Stimulated activated memory B cell treated with anti-CD40 and anti-IgM and Interleukin-4, amounts not matched to agents 10 μg/mL and 1 μg/mL and 100 μg/mL, for 72 hours (primary cell): ENCODE measurements around the gene IL3.
A peak's percentile ranks its signal among the peaks of the same experiment; 100 is the strongest.

ENCODE experiments used
- ATAC-seq: fragments of 150-1000 bp; cut with Tn5 transposase; 2 replicates; pipeline ENCODE4 v1.10.0; 2021
- H3K27ac Mint-ChIP-seq: one replicate; pipeline ENCODE4 v1.8.0; 2022; ENCODE audit warnings: mild to moderate bottlenecking, mixed read lengths
- H3K27me3 Mint-ChIP-seq: one replicate; pipeline ENCODE4 v1.8.0; 2022; ENCODE audit warnings: mixed read lengths
- H3K36me3 Mint-ChIP-seq: one replicate; pipeline ENCODE4 v1.8.0; 2022; ENCODE audit warnings: mixed read lengths
- H3K4me1 Mint-ChIP-seq: one replicate; pipeline ENCODE4 v1.8.0; 2022; ENCODE audit warnings: mixed read lengths
- H3K4me3 Mint-ChIP-seq: one replicate; pipeline ENCODE4 v1.8.0; 2022; ENCODE audit warnings: mild to moderate bottlenecking, moderate library complexity, mixed read lengths
- H3K9me3 Mint-ChIP-seq: one replicate; pipeline ENCODE4 v1.8.0; 2022; ENCODE audit warnings: mixed read lengths

The IL3 gene

DNA sequence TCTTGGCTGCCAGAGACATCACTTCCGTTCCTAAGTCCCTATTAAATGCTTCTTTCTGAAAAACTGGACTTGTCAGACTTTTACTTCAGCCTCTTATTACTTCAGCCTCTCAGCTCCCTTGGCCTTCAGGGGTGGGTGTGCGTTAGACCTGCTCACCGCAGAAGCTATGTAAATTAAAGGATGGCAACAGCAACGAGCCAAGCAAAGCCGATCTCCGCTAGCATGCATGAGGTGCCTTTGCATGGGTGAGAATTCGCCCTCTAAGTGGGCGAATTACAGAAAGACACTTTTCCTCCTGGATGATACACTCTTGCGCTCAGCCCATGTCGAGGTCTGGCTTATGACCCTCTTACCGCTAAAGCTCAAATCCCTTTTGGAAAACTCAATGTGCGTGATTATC is 10.9 kb upstream of the IL3 start:
- no peak for ATAC-seq
- Mint-ChIP-seq H3K27ac (no peak overlapping the region), H3K27me3 (peaks cover 25% of the 10 kb centered on the region), H3K4me3 (no peak overlapping the region), H3K4me1 (no peaks in the 10 kb centered on the region), H3K9me3 (no peaks in the 10 kb centered on the region), H3K36me3 (no peaks in the 10 kb centered on the region)

DNA sequence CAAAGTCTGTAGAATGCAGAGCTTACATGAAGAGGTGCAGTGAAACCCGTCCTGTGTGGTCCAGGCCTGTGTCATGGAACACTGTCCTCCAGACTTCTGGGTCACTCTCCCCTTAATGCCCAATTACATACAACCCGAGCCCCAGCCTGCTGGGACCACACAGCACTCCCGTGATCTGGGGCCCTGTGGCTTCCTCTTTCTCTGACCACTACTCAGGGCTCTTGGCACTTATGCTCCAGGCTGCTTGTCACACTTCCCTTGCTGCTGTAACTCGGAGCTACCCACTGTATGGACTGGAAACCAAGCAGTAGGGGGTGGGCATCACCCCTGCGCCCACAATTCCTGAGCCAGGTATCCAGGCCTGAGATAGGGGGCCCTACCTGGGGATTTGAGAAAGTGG is 10.3 kb upstream of the IL3 start:
- H3K27me3 Mint-ChIP-seq = peaks cover 25% of the 10 kb centered on the region
- H3K9me3 Mint-ChIP-seq = no peaks in the 10 kb centered on the region
- ATAC-seq = peak; percentile 29
- H3K27ac Mint-ChIP-seq = no peak overlapping the region
- no peak overlapping the region for H3K4me3 Mint-ChIP-seq
- no peaks in the 10 kb centered on the region for H3K36me3 Mint-ChIP-seq
- H3K4me1 Mint-ChIP-seq = no peaks in the 10 kb centered on the region

DNA sequence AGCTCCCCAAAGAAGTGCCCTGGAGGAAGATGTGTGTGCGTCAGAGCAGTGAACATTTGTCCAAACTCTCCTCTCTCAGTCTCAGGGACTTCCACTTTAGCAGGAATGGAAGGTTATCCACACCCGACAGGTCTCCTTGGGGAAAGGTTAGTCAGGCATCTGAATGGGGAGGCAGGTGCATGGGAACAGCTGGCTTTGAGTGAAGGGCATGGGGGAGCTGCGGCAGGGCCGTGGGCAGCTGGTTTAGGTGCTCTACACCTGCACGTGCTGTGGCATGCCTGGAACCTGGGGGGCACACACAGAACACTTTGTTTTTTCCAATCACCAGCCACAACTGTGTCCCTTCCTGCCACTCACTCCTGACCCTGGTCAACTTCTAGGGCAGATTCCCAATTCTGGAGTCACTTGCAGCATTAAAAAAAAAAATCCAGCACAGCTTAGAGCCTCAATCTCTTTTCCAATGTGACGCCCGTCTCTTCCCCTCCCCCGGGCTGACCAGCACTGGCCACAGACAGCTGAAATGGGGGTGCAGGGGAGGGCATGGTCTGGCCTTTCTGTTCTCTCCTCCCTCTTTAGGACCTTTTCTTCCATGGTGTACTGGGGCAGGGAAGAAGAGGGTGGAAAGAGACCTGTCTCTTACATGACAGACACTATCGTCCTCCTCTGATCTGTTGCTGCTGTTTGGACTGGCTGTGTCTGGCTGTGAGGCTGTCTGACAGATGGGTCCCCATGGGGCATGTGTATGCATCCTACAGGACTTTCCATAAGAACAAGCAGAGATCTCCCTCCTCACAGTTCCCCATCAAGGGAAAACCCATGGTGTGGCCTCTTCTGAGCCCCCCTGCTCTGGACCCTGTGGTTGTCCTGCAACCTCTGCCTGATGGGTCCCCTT is 9.5 kb upstream of the IL3 start:
- Mint-ChIP-seq H3K4me1 (no peaks in the 10 kb centered on the region), H3K27me3 (peaks cover 25% of the 10 kb centered on the region), H3K27ac (no peak overlapping the region), H3K4me3 (no peak overlapping the region), H3K36me3 (no peaks in the 10 kb centered on the region), H3K9me3 (no peaks in the 10 kb centered on the region)
- no peak for ATAC-seq

DNA sequence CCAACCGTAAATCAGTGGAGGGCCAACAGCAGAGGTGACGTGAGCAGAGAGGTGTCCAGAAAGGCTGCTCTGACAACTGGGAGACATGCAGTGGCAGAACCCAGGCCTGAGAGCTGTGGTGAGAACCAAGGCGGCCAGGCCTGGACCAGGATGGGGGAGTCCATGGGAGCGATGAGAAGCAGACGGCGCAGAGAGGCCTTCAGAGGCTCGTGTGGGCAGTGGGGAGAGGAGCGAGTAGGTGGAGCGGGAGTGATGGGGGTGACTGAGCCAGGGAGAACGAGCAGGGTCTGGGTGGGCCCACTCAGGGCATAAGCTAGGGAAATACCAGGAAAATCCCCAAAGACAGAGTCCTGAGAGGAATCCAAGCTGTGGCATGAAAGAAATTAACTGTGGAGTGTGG is 7.9 kb upstream of the IL3 start:
- Mint-ChIP-seq H3K4me1 (no peaks in the 10 kb centered on the region), H3K36me3 (no peaks in the 10 kb centered on the region), H3K4me3 (no peak overlapping the region), H3K9me3 (no peaks in the 10 kb centered on the region), H3K27me3 (peaks cover 33% of the 10 kb centered on the region), H3K27ac (no peak overlapping the region)
- ATAC-seq = no peak

GRCh38 chr5:132053483-132053882 is 7.0 kb upstream of the IL3 start:
- Mint-ChIP-seq H3K9me3 (no peaks in the 10 kb centered on the region), H3K36me3 (no peaks in the 10 kb centered on the region), H3K4me1 (no peaks in the 10 kb centered on the region), H3K4me3 (no peak overlapping the region), H3K27ac (no peak overlapping the region), H3K27me3 (peaks cover 41% of the 10 kb centered on the region)
- no peak for ATAC-seq

DNA sequence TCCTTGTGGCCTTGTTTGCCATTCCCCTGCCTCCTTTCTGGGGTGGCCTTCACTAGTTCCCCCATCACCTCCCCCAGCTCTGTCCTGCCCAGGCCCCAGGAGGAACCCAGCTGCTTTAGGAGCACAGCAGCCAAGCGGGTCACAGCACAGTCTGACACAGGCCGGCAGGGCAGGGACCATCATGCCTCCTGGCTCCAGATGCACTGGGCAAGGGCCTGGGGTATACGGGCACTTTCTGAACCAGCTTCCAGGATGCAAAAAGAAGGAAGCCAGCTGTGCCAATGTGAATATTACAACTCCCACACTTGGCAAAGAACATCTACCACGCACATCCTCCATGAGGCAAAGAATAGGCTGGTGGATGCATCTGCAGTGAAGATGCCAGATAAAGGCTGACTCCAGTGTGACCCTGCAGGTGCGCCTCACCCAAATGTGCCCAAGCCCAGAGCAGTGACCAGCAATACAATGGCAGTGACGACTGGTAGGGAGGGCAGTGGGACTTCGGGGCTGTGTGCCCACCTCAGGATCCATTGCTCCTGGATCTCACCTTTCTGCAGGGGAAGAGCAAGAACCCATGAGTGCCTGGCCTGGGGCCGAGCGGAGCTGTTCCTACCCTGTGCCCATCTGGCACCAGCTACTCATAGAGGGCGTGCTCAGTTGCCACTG is 6.3 kb upstream of the IL3 start:
- H3K9me3 Mint-ChIP-seq = no peaks in the 10 kb centered on the region
- H3K27ac Mint-ChIP-seq = no peak overlapping the region
- no peak overlapping the region for H3K4me3 Mint-ChIP-seq
- ATAC-seq = peak; percentile 31
- peaks cover 41% of the 10 kb centered on the region for H3K27me3 Mint-ChIP-seq
- no peaks in the 10 kb centered on the region for H3K4me1 Mint-ChIP-seq
- no peaks in the 10 kb centered on the region for H3K36me3 Mint-ChIP-seq

- H3K27ac Mint-ChIP-seq = no peak overlapping the region
- no peak overlapping the region for H3K4me3 Mint-ChIP-seq
- H3K4me1 Mint-ChIP-seq = peaks cover 6% of the 10 kb centered on the region
Observed at GRCh38 chr5:132054697-132055440, 5.6 kb upstream of the IL3 start.

GRCh38 chr5:132055441-132055807 is 5.0 kb upstream of the IL3 start:
- Mint-ChIP-seq H3K4me1 (peaks cover 6% of the 10 kb centered on the region), H3K4me3 (no peak overlapping the region), H3K27me3 (peaks cover 39% of the 10 kb centered on the region), H3K9me3 (no peaks in the 10 kb centered on the region), H3K36me3 (no peaks in the 10 kb centered on the region), H3K27ac (no peak overlapping the region)
- ATAC-seq = no peak

More at GRCh38 chr5:132054697-132055440, 5.6 kb upstream of the IL3 start:
- no peaks in the 10 kb centered on the region for H3K36me3 Mint-ChIP-seq
- H3K27me3 Mint-ChIP-seq = peaks cover 41% of the 10 kb centered on the region
- ATAC-seq = no peak
- H3K9me3 Mint-ChIP-seq = no peaks in the 10 kb centered on the region

DNA sequence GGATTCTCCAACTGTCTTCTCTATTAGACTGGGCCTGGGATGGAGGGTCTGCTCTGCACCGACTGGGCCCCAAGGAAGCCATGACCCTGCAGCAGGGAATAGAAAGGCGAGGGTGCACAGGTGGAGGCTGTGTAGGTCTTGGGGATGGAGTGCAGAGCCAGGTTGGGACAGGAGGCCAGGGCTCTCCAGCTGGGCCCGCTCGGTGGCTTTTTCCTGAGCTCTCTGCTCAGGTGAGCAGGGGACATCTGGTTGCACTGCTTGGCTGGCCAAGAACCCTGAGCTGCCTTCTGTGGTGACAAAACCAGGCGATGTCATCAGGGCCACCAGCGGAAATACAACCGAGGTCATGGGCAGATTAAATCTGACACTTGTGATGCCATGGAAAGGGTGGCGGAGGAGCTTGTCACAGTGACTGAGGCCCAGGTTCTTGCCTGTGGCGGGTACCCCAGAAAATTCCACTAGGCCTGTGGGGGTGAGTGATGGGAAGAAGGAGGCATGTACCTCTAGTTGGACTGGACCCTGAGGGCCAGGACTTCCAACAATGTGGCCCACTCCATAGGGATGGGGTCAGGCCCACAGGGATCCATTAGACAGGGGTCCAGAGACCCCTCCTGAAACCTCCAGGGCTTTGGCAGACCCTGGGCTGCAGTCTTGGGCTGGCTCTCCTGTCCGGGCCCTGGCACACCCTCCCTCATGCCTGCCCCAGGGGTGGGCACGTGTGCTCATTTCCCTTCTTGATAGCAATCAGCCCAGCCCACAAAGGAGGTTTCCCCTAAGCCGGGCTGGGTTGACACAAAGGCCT is 4.4 kb upstream of the IL3 start:
- H3K4me1 Mint-ChIP-seq = peaks cover 6% of the 10 kb centered on the region
- H3K27ac Mint-ChIP-seq = no peak overlapping the region
- no peaks in the 10 kb centered on the region for H3K36me3 Mint-ChIP-seq
- ATAC-seq = no peak
- H3K9me3 Mint-ChIP-seq = no peaks in the 10 kb centered on the region
- H3K4me3 Mint-ChIP-seq = no peak overlapping the region
- H3K27me3 Mint-ChIP-seq = peaks cover 33% of the 10 kb centered on the region

DNA sequence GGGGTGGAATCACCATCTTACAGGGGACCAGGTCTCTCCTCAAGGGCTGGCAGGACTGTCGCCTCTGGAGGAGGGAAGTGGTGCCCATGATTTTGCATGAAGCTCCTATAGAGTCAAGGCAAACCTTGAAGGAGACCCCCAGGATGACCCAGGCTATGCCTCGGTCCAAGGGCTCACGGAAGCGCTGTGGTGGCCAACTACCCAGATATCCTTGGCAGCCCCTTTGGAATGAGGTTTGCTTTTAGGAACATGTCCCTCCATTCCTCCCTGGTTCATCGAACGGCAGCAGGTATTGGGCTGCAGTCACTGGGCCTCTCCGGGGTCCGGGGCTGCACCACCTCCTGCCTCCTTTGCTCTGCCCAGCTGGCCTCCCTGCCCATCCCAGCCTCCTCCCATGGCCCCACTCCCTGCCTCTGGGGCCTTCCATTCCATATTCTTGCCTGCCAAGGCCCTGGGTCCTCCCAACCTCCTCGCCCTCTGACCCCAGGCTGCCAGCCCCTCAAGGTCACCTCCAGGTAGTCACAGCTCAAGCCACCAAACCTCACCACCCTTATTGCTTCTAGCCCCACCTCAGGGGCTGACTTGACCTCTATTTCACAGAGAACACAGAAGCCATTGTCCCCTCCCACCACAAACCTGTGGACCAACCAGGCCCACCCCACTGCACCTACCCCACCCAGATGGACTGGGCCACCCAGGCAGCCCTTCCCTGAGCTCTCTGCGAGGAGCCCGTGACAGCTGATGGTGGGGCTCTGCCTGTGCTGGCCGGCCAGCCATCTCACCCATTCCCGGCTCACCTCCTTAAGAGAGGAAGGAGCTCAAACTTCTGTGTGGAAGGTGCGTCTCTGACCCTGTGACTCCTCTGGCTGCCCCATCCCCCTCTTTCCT is 3.6 kb upstream of the IL3 start:
- Mint-ChIP-seq H3K4me3 (no peak overlapping the region), H3K27ac (no peak overlapping the region), H3K4me1 (peaks cover 6% of the 10 kb centered on the region), H3K9me3 (no peaks in the 10 kb centered on the region), H3K27me3 (peaks cover 25% of the 10 kb centered on the region), H3K36me3 (no peaks in the 10 kb centered on the region)
- ATAC-seq = no peak

GRCh38 chr5:132057498-132058255 is 2.8 kb upstream of the IL3 start:
- Mint-ChIP-seq H3K36me3 (no peaks in the 10 kb centered on the region), H3K4me1 (peaks cover 6% of the 10 kb centered on the region), H3K9me3 (no peaks in the 10 kb centered on the region), H3K27me3 (peaks cover 17% of the 10 kb centered on the region), H3K27ac (no peak overlapping the region), H3K4me3 (no peak overlapping the region)
- no peak for ATAC-seq

- H3K4me1 Mint-ChIP-seq = peaks cover 12% of the 10 kb centered on the region
- ATAC-seq = no peak
Observed at GRCh38 chr5:132058646-132059042, 1.8 kb upstream of the IL3 start.

DNA sequence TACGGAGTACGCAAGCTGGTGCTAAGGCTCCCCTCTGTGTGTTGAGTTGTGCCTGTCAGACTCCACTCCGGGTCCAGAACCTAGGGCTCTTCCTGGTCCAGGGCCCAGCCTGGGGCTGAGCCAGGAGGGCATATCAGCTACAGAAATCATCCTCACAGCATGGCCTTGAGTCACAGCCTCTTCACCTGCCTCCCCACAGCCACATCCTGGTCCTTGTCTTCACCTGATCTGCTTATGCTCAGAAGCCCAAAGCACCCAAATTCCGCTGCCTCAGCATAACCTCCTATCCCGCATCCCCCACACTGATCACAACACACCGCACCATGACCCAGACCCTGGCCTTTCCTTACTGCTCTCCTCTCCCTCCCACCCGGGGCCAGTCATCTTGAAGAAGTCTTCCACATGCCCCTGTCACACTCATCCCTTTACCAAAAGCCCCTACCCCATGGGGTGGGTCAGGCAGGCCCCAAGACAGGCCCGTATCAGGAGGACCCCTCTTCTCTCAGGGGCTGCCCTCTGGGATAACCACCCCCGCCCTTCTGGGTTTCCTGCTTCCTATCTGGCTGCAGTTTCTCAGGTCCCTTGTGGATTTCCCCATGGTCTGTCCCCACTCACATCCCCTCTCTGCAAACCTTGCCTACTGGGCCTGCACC is 1.3 kb upstream of the IL3 start:
- ATAC-seq = no peak
- no peaks in the 10 kb centered on the region for H3K9me3 Mint-ChIP-seq
- H3K27me3 Mint-ChIP-seq = peaks cover 16% of the 10 kb centered on the region
- no peak overlapping the region for H3K4me3 Mint-ChIP-seq
- H3K4me1 Mint-ChIP-seq = peaks cover 15% of the 10 kb centered on the region
- no peaks in the 10 kb centered on the region for H3K36me3 Mint-ChIP-seq
- H3K27ac Mint-ChIP-seq = no peak overlapping the region

More at GRCh38 chr5:132058646-132059042, 1.8 kb upstream of the IL3 start:
- Mint-ChIP-seq H3K4me3 (no peak overlapping the region), H3K27ac (no peak overlapping the region), H3K27me3 (peaks cover 16% of the 10 kb centered on the region), H3K9me3 (no peaks in the 10 kb centered on the region), H3K36me3 (no peaks in the 10 kb centered on the region)
